ENCODE results near the gene FBXO15. TPM values are rescaled to one million over a fixed set of nuclear protein-coding genes. Genes with fewer than 3 reads are reported as not detected.

Gene FBXO15
- total and polyA plus RNA-seq, 2 donors (not counting 3 experiments of a cell fraction or from before 2014, with no cell fraction given), result not detected

GRCh38 chr18:74062037-74062436 lies 85.6 kb downstream of the FBXO15 start:
- no peak overlapping the region for H3K4me3 ChIP-seq (replicated peaks in 1 of 3; ENCODE audit: insufficient read depth in 1 of 3, low read depth in 1 of 3, low read length in 3 of 3)
- POLR2A ChIA-PET, result no interaction called here
- intact Hi-C loops (cut with micrococcal nuclease) (no loop called here), dilution Hi-C loops (cut with MboI; ENCODE audit: extremely low pct_ligation_motif_present, low sequenced_read_pairs) (no loop called here)
- peaks cover 4% of the 10 kb centered on the region for H3K9me3 ChIP-seq (replicated peaks; ENCODE audit: control insufficient read depth, insufficient read depth, low read length)
- no peak overlapping the region for H3K27ac ChIP-seq (ENCODE audit: insufficient read depth, low read depth, low read length)
- CTCF ChIA-PET, result no interaction called here
- no peak for TF ChIP-seq POLR2A (IDR thresholded peaks at IDR 0.05; ENCODE audit: low read depth, low read length)
- TF ChIP-seq POLR2AphosphoS5 (IDR thresholded peaks at IDR 0.05; ENCODE audit: insufficient read depth, low read depth, low read length), result no peak
- TF ChIP-seq EZH2 (IDR thresholded peaks at IDR 0.05; ENCODE audit: borderline replicate concordance, low read depth, low read length, severe bottlenecking), result no peak
- no peak for TF ChIP-seq JUN (IDR thresholded peaks at IDR 0.05; ENCODE audit: borderline replicate concordance, insufficient read depth, insufficient read length, low read depth)
- TF ChIP-seq MAX (IDR thresholded peaks at IDR 0.05; ENCODE audit: insufficient read depth, insufficient read length), result no peak
- no peak for TF ChIP-seq FOS (IDR thresholded peaks at IDR 0.05; ENCODE audit: borderline replicate concordance, insufficient read depth, low read length)
- no peak for TF ChIP-seq CTCF (IDR thresholded peaks at IDR 0.05; ENCODE audit: extremely low read depth in 1 of 2, insufficient read depth in 1 of 2, low read depth in 1 of 2, low read length in 2 of 2)
- no peak for TF ChIP-seq MYC (IDR thresholded peaks at IDR 0.05; ENCODE audit: low read depth, low read length)
- TF ChIP-seq GATA2 (IDR thresholded peaks at IDR 0.05; ENCODE audit: insufficient read depth, insufficient read length, low read depth, low read length), result no peak
- FAIRE-seq (no peak), DNase-seq (ENCODE audit: low read depth, low spot score) (no peak)
- H3K4me2 ChIP-seq (ENCODE audit: insufficient read depth, low read length), result no peak overlapping the region
- BruUV-seq (replicated peaks), result no TSS peak
- no peaks in the 10 kb centered on the region for H3K4me1 ChIP-seq (ENCODE audit: control insufficient read depth, extremely low read depth, insufficient read depth, low read length)
- H4K20me1 ChIP-seq (replicated peaks; ENCODE audit: control insufficient read depth, extremely low read depth, insufficient read depth, low read length), result no peaks in the 10 kb centered on the region
- H2AFZ ChIP-seq (ENCODE audit: low read depth, low read length), result no peak overlapping the region
- no peaks in the 10 kb centered on the region for H3K79me2 ChIP-seq (ENCODE audit: control insufficient read depth, insufficient read depth, low read length)
- no peaks in the 10 kb centered on the region for H3K36me3 ChIP-seq (ENCODE audit: control insufficient read depth in 2 of 2, extremely low read depth in 1 of 2, insufficient read depth in 2 of 2, low read length in 2 of 2)
- no peaks in the 10 kb centered on the region for H3K27me3 ChIP-seq (ENCODE audit: control insufficient read depth in 2 of 2, insufficient read depth in 2 of 2, low read length in 2 of 2)
- no peaks in the 10 kb centered on the region for H3K9me1 ChIP-seq (replicated peaks; ENCODE audit: control insufficient read depth, extremely low read depth, insufficient read depth, low read length)
- H3K9ac ChIP-seq (replicated peaks; ENCODE audit: extremely low read depth, insufficient read depth, low read length), result no peak overlapping the region
